PFSK-1 (cell line): ENCODE results near the gene RNF130.

ENCODE experiments used
- FOXP2 ChIP-seq: optimal IDR thresholded peaks from 2 replicates; pipeline ENCODE3; 2011; ENCODE audit warnings: borderline replicate concordance, control low read depth, inconsistent platforms; ENCODE audit not compliant: insufficient read depth; ENCODE audit errors: extremely low read length, extremely low read depth
- POLR2AphosphoS5 ChIP-seq: IDR thresholded peaks from 2 replicates; pipeline ENCODE4 v1.6.1; 2012; ENCODE audit warnings: low read depth, mild to moderate bottlenecking, control low read depth, low read length, moderate library complexity
- REST ChIP-seq, 2 experiments: IDR thresholded peaks; 2 replicates each; pipeline versions ENCODE4 v1.6.1 to v1.8.0; 2011 to 2012; ENCODE audit warnings: low read depth in 2 of 2, low read length in 2 of 2, control low read depth in 1 of 2, inconsistent platforms in 1 of 2, mild to moderate bottlenecking in 1 of 2, moderate library complexity in 1 of 2; ENCODE audit not compliant: insufficient read depth in 1 of 2
- SIN3A ChIP-seq: IDR thresholded peaks from 2 replicates; pipeline ENCODE4 v1.6.1; 2012; ENCODE audit warnings: mild to moderate bottlenecking, low read length, moderate library complexity, borderline replicate concordance; ENCODE audit not compliant: insufficient read depth
- TAF1 ChIP-seq: IDR thresholded peaks from 2 replicates; pipeline ENCODE4 v1.6.1; 2012; ENCODE audit warnings: low read length, control low read depth, borderline replicate concordance; ENCODE audit not compliant: insufficient read depth

Gene RNF130

DNA sequence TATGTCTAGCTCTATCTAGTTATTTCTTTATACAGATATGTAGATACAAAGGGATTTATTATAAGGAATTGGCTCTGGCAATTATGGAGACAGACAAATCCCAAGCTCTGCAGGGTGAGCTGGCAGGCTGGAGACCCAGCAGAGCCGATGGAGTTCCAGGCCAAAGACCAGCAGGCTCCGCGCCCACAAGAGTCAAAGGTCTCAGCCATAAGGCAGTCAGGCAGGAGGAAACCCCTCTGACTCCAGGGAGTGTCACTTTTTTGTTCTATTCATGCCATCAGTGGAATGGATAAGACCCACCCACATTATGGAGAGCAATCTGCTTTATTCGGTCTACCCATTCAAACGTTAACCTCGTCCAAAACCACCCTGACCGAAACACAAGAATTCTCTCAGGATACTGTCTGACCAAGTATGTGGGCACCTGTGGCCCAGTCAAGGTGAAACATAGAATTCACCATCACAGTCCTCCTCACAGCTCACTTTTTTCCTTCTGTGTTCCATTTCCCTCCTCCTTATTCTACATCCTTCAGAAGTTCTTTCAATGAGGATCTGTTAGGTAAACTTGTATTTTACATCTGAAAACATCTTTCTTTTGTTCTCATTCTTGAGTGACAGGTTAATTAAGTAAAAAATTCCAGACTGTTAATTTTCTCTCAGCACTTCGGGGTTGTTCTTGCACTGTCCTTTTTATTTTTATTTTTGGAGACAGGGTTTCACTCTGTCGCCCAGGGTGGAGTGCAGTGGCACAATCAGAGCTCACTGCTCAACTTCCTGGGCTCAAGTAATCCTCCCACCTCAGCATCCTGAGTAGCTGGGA, 21.2 kb downstream of the RNF130 start:
- no peak for TF ChIP-seq POLR2AphosphoS5
- TF ChIP-seq FOXP2 = no peak
- TF ChIP-seq REST (IDR thresholded peaks at IDR 0.05; ENCODE audit: insufficient read depth in 1 of 2, low read depth in 2 of 2, low read length in 2 of 2) = no peak
- no peak for TF ChIP-seq TAF1
- no peak for TF ChIP-seq SIN3A

DNA sequence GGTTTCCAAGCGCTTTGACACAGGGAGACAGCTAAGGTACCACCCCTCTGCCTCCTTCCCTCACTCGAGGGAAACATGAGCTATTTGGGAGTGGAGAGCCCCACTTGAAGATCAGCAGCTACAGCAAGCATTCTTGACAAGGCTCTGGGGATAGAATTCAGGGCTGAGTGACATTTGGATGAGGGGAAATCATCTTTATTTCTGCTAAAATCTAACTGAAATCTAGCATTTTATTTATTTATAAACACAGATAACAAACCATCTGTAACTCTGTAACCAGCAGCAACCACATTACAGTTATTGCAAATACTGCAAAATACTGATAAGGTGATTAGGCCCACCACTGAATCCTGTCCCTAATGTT, 22.4 kb downstream of the RNF130 start:
- no peak for TF ChIP-seq FOXP2
- no peak for TF ChIP-seq TAF1
- TF ChIP-seq SIN3A = no peak
- TF ChIP-seq POLR2AphosphoS5 = no peak
- no peak for TF ChIP-seq REST (IDR thresholded peaks at IDR 0.05; ENCODE audit: insufficient read depth in 1 of 2, low read depth in 2 of 2, low read length in 2 of 2)

DNA sequence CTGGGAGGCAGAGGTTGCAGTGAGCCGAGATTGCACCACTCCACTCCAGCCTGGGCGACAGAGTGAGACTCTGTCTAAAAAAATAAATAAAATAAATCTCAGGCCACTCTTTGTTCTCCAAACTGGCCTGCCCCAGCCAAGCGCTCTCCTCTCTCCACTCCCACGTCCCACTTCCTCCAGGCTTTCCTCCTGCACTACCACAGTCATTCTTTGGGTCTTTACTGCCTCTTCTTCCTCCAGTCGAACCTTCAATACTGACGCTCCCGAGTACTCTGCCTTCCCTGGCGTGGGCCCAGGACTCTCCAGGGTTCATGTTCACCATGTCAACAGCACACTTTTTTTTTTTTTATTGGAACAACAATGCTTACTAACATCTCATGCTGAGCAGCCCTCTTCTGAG, 23.9 kb downstream of the RNF130 start:
- TF ChIP-seq POLR2AphosphoS5 (no peak), SIN3A (no peak), REST (IDR thresholded peaks at IDR 0.05; ENCODE audit: insufficient read depth in 1 of 2, low read depth in 2 of 2, low read length in 2 of 2) (no peak)

DNA sequence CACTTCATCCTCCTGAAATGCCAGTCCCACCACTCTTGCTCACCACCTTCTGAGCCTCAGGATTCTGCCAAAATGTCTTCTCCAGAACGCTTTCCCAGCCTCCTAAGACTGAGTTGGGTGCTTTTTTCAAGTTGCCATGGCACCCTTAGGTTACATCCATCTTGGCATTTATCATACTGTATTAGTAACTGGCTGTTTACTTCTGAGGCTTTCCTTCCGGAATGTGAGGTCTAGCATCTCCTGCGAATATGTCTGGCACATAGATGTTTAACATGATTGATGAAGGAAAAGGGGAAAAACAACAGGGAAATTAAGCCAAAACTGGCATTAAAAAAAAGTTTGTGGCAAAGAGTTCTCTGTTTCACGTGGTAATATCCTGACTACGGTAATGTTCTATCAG, 24.9 kb downstream of the RNF130 start:
- no peak for TF ChIP-seq POLR2AphosphoS5
- no peak for TF ChIP-seq FOXP2
- TF ChIP-seq TAF1 = no peak
- TF ChIP-seq SIN3A = no peak
- TF ChIP-seq REST (IDR thresholded peaks at IDR 0.05; ENCODE audit: insufficient read depth in 1 of 2, low read depth in 2 of 2, low read length in 2 of 2) = no peak

- TF ChIP-seq SIN3A (no peak), TAF1 (no peak), POLR2AphosphoS5 (no peak), FOXP2 (no peak), REST (IDR thresholded peaks at IDR 0.05; ENCODE audit: insufficient read depth in 1 of 2, low read depth in 2 of 2, low read length in 2 of 2) (no peak)
Measured at GRCh38 chr5:180045889-180046499, 25.6 kb downstream of the RNF130 start.
